ENCODE results near the gene EXOSC10. TPM values are rescaled to one million over a fixed set of nuclear protein-coding genes. Genes with fewer than 3 reads are reported as not detected.

Gene EXOSC10
- polyA plus RNA-seq, 1 experiment = 65.9 TPM

- TF ChIP-seq, protein P1, sequence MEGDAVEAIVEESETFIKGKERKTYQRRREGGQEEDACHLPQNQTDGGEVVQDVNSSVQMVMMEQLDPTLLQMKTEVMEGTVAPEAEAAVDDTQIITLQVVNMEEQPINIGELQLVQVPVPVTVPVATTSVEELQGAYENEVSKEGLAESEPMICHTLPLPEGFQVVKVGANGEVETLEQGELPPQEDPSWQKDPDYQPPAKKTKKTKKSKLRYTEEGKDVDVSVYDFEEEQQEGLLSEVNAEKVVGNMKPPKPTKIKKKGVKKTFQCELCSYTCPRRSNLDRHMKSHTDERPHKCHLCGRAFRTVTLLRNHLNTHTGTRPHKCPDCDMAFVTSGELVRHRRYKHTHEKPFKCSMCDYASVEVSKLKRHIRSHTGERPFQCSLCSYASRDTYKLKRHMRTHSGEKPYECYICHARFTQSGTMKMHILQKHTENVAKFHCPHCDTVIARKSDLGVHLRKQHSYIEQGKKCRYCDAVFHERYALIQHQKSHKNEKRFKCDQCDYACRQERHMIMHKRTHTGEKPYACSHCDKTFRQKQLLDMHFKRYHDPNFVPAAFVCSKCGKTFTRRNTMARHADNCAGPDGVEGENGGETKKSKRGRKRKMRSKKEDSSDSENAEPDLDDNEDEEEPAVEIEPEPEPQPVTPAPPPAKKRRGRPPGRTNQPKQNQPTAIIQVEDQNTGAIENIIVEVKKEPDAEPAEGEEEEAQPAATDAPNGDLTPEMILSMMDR (IDR thresholded peaks at IDR 0.05; ENCODE audit: low read depth, low read length) = no peak
- DNase-seq (ENCODE audit: low read depth, low spot score) = no peak
- no peak overlapping the region for H3K4me3 ChIP-seq (ENCODE audit: low read depth, low read length)
- no peaks in the 10 kb centered on the region for H3K27me3 ChIP-seq (ENCODE audit: control insufficient read depth, insufficient read depth, low read length)
- ChIA-PET CTCF (interaction anchor here (2.7 kb wide), 1 partner anchor 12 kb away, joined by 21 read pairs; no protein-coding TSS in a partner anchor), POLR2A (no interaction called here)
- H3K9me3 ChIP-seq (ENCODE audit: control insufficient read depth, insufficient read depth, low read length) = no peaks in the 10 kb centered on the region; the same call in 1 of the 2 replicates
- H3K27ac ChIP-seq (ENCODE audit: low read depth, low read length) = no peak overlapping the region
Observed at GRCh38 chr1:11026052-11026451, 73.6 kb downstream of the EXOSC10 start.

GRCh38 chr1:11025618-11026017, 74.1 kb downstream of the EXOSC10 start:
- Histone ChIP-seq H3K27me3 (ENCODE audit: control insufficient read depth, insufficient read depth, low read length) (no peaks in the 10 kb centered on the region), H3K4me3 (ENCODE audit: low read depth, low read length) (no peak overlapping the region), H3K9me3 (ENCODE audit: control insufficient read depth, insufficient read depth, low read length) (no peaks in the 10 kb centered on the region), H3K27ac (ENCODE audit: low read depth, low read length) (no peak overlapping the region)
- no peak for DNase-seq (ENCODE audit: low read depth, low spot score)
- TF ChIP-seq, protein P1 (IDR thresholded peaks at IDR 0.05; ENCODE audit: low read depth, low read length) = no peak
- CTCF ChIA-PET = interaction anchor here (2.7 kb wide), 1 partner anchor 12 kb away, joined by 21 read pairs; no protein-coding TSS in a partner anchor
- POLR2A ChIA-PET = no interaction called here

- Histone ChIP-seq H3K9me3 (ENCODE audit: control insufficient read depth, insufficient read depth, low read length) (no peaks in the 10 kb centered on the region), H3K4me3 (ENCODE audit: low read depth, low read length) (no peak overlapping the region), H3K27me3 (ENCODE audit: control insufficient read depth, insufficient read depth, low read length) (no peaks in the 10 kb centered on the region), H3K27ac (ENCODE audit: low read depth, low read length) (no peak overlapping the region)
- TF ChIP-seq, protein P1 (IDR thresholded peaks at IDR 0.05; ENCODE audit: low read depth, low read length) = no peak
- ChIA-PET CTCF (interaction anchor here (2.7 kb wide), 1 partner anchor 13 kb away, joined by 21 read pairs; no protein-coding TSS in a partner anchor), POLR2A (no interaction called here)
- no peak for DNase-seq (ENCODE audit: low read depth, low spot score)
Observed at GRCh38 chr1:11024874-11025203, 74.8 kb downstream of the EXOSC10 start.

- no peak for DNase-seq (ENCODE audit: low read depth, low spot score)
- Histone ChIP-seq H3K9me3 (ENCODE audit: control insufficient read depth, insufficient read depth, low read length) (no peaks in the 10 kb centered on the region), H3K4me3 (ENCODE audit: low read depth, low read length) (no peak overlapping the region), H3K27ac (ENCODE audit: low read depth, low read length) (no peak overlapping the region), H3K27me3 (ENCODE audit: control insufficient read depth, insufficient read depth, low read length) (no peaks in the 10 kb centered on the region)
- ChIA-PET POLR2A (no interaction called here), CTCF (interaction anchor here (2.7 kb wide), 1 partner anchor 13 kb away, joined by 21 read pairs; no protein-coding TSS in a partner anchor)
- TF ChIP-seq, protein P1 (IDR thresholded peaks at IDR 0.05; ENCODE audit: low read depth, low read length) = no peak
Observed at GRCh38 chr1:11024154-11024873, 75.4 kb downstream of the EXOSC10 start.

GRCh38 chr1:11023201-11023600, 76.5 kb downstream of the EXOSC10 start:
- CTCF ChIA-PET = interaction anchor here (2.2 to 2.7 kb wide), 2 partner anchors 14 kb away, joined by 19 to 21 read pairs; no protein-coding TSS in a partner anchor
- no peaks in the 10 kb centered on the region for H3K9me3 ChIP-seq (ENCODE audit: control insufficient read depth, insufficient read depth, low read length)
- no peak overlapping the region for H3K27ac ChIP-seq (ENCODE audit: low read depth, low read length)
- TF ChIP-seq, protein P1 (IDR thresholded peaks at IDR 0.05; ENCODE audit: low read depth, low read length) = no peak
- H3K4me3 ChIP-seq (ENCODE audit: low read depth, low read length) = no peak overlapping the region
- POLR2A ChIA-PET = no interaction called here
- no peak for DNase-seq (ENCODE audit: low read depth, low spot score)
- no peaks in the 10 kb centered on the region for H3K27me3 ChIP-seq (ENCODE audit: control insufficient read depth, insufficient read depth, low read length)
